LNCAP (cell line): Measurements from ENCODE around the gene PHAF1.

Experiments
- CTCF ChIP-seq: fragments of 450-650 bp; IDR thresholded peaks from 2 replicates; pipeline ENCODE4 v1.5.1; 2017; ENCODE audit warnings: mild to moderate bottlenecking

The PHAF1 gene

GRCh38 chr16:67187175-67187890 lies 77.6 kb downstream of the PHAF1 start:
- no peak for TF ChIP-seq CTCF

- no peak for TF ChIP-seq CTCF
These were observed 78.6 kb downstream of the PHAF1 start for GRCh38 chr16:67188323-67188722.

GRCh38 chr16:67188798-67189197 lies 79.1 kb downstream of the PHAF1 start:
- no peak for TF ChIP-seq CTCF

- no peak for TF ChIP-seq CTCF
These were observed 80.3 kb downstream of the PHAF1 start, which contains the start of gene EXOC3L1 for GRCh38 chr16:67190041-67190440. Gene EXOC3L1 (minus strand): TSS chr16:67190136. CDS start chr16:67189676, 460 bp downstream.

GRCh38 chr16:67190448-67191399 lies 81.0 kb downstream of the PHAF1 start:
- TF ChIP-seq CTCF = no peak

GRCh38 chr16:67191411-67191994 lies 81.8 kb downstream of the PHAF1 start:
- no peak for TF ChIP-seq CTCF

- no peak for TF ChIP-seq CTCF
These were observed 82.4 kb downstream of the PHAF1 start, which contains the start of gene E2F4 for GRCh38 chr16:67191995-67192681. Gene E2F4 (plus strand): TSS chr16:67192155. CDS start chr16:67192228, 73 bp downstream.
